Endothelial cell of umbilical vein (primary cell): ENCODE data around the gene KREMEN1. TPM values are rescaled to one million over a fixed set of nuclear protein-coding genes. Genes with fewer than 3 reads are reported as not detected.

Experiments
- BruUV-seq: library from RNA; stranded (reverse); fragments of 400-500 nt; replicated peaks from 2 replicates; lab custom pipeline; 2021; lab: Mats Ljungman, UMichigan
- CTCF ChIA-PET: fragments of 300-600, 350-600 bp; sonication (Branson Sonifier 250); formaldehyde crosslinking; loops from one replicate; lab custom pipeline; 2021; ENCODE audit warnings: antibody characterized with exemption, inconsistent platforms; lab: Charles Lee
- POLR2A ChIA-PET: fragments of 300-600, 350-600 bp; sonication (Branson Sonifier 250); formaldehyde crosslinking; loops from one replicate; lab custom pipeline; 2021; ENCODE audit warnings: antibody characterized with exemption, inconsistent platforms; lab: Charles Lee
- DNase-seq: peaks from one replicate; pipeline ENCODE4 v3.0.0-alpha.2; 2011; ENCODE audit warnings: low read depth, low spot score
- FAIRE-seq: peaks from 2 replicates; lab custom pipeline; 2011; peaks lifted over from hg19 to GRCh38; lab: Jason Lieb, UNC
- H2AFZ ChIP-seq: 2 replicates; pipeline ENCODE4 v1.6.0; 2012; ENCODE audit warnings: low read depth, low read length, control low read depth, inconsistent platforms
- H3K27ac ChIP-seq: 2 replicates; pipeline ENCODE4 v1.5.1; 2011; ENCODE audit warnings: low read depth, mild to moderate bottlenecking, control low read depth, low read length, moderate library complexity; ENCODE audit not compliant: insufficient read depth
- H3K27me3 ChIP-seq, 2 experiments: 2 replicates each; pipeline versions ENCODE4 v1.6.0 to v1.6.1; 2011; ENCODE audit warnings: low read length in 2 of 2, mixed read lengths in 1 of 2; ENCODE audit not compliant: control insufficient read depth in 2 of 2, insufficient read depth in 2 of 2
- H3K36me3 ChIP-seq, 2 experiments: 2 replicates in 1 of 2; 3 replicates in 1 of 2; pipeline ENCODE4 v1.5.1; 2011; ENCODE audit warnings: low read length in 2 of 2, mild to moderate bottlenecking in 1 of 2, moderate library complexity in 1 of 2; ENCODE audit not compliant: control insufficient read depth in 2 of 2, insufficient read depth in 2 of 2; ENCODE audit errors: extremely low read depth in 1 of 2
- H3K4me1 ChIP-seq: 3 replicates; pipeline ENCODE4 v1.5.1; 2011; ENCODE audit warnings: mild to moderate bottlenecking, low read length; ENCODE audit not compliant: control insufficient read depth, insufficient read depth; ENCODE audit errors: extremely low read depth
- H3K4me2 ChIP-seq: 2 replicates; pipeline ENCODE4 v1.6.1; 2011; ENCODE audit warnings: low read length, control low read depth, mixed read lengths; ENCODE audit not compliant: insufficient read depth
- H3K4me3 ChIP-seq, 3 experiments: fragments of 200-600 bp in 1 of 3; sonication (generic), shearing (Covaris generic) in 1 of 3; replicated peaks in 1 of 3; 2 replicates each; pipeline ENCODE4 v1.5.1; 2011 to 2016; ENCODE audit warnings: control low read depth in 3 of 3, low read length in 3 of 3, mild to moderate bottlenecking in 2 of 3, inconsistent platforms in 1 of 3, low read depth in 1 of 3, moderate library complexity in 1 of 3; ENCODE audit not compliant: insufficient read depth in 1 of 3
- H3K79me2 ChIP-seq: 2 replicates; pipeline ENCODE4 v1.6.0; 2012; ENCODE audit warnings: low read length, inconsistent platforms; ENCODE audit not compliant: control insufficient read depth, insufficient read depth
- H3K9ac ChIP-seq: replicated peaks from 2 replicates; pipeline ENCODE3; 2011; ENCODE audit warnings: low read length, control low read depth; ENCODE audit not compliant: insufficient read depth; ENCODE audit errors: extremely low read depth
- H3K9me1 ChIP-seq: replicated peaks from 3 replicates; pipeline ENCODE4 v1.6.0; 2011; ENCODE audit warnings: mild to moderate bottlenecking, low read length; ENCODE audit not compliant: control insufficient read depth, insufficient read depth; ENCODE audit errors: extremely low read depth
- H3K9me3 ChIP-seq: replicated peaks from 2 replicates; pipeline ENCODE4 v1.5.1; 2012; ENCODE audit warnings: low read length, inconsistent platforms; ENCODE audit not compliant: control insufficient read depth, insufficient read depth
- H4K20me1 ChIP-seq: replicated peaks from 2 replicates; pipeline ENCODE3; 2011; ENCODE audit warnings: mild to moderate bottlenecking, low read length; ENCODE audit not compliant: control insufficient read depth, insufficient read depth; ENCODE audit errors: extremely low read depth
- EZH2 ChIP-seq: IDR thresholded peaks from 2 replicates; pipeline ENCODE4 v1.6.1; 2012; ENCODE audit warnings: borderline replicate concordance, low read depth, mild to moderate bottlenecking, moderate library complexity, low read length, inconsistent platforms; ENCODE audit not compliant: severe bottlenecking
- FOS ChIP-seq: IDR thresholded peaks from 2 replicates; pipeline ENCODE4 v1.6.1; 2011; ENCODE audit warnings: mild to moderate bottlenecking, low read length, moderate library complexity, borderline replicate concordance; ENCODE audit not compliant: insufficient read depth
- GATA2 ChIP-seq: IDR thresholded peaks from 2 replicates; pipeline ENCODE4 v1.7.0; 2011; ENCODE audit warnings: low read depth, mild to moderate bottlenecking, moderate library complexity, mixed read lengths, low read length; ENCODE audit not compliant: insufficient read length, insufficient read depth
- JUN ChIP-seq: IDR thresholded peaks from 2 replicates; pipeline ENCODE4 v1.6.1; 2011; ENCODE audit warnings: borderline replicate concordance, low read depth; ENCODE audit not compliant: insufficient read length, insufficient read depth
- MYC ChIP-seq: IDR thresholded peaks from one replicate; pipeline ENCODE4 v1.6.1; 2011; ENCODE audit warnings: mild to moderate bottlenecking, low read depth, low read length
- POLR2A ChIP-seq: IDR thresholded peaks from 2 replicates; pipeline ENCODE4 v1.6.1; 2012; ENCODE audit warnings: low read depth, mild to moderate bottlenecking, control low read depth, low read length
- POLR2AphosphoS5 ChIP-seq: IDR thresholded peaks from 2 replicates; pipeline ENCODE4 v1.6.1; 2012; ENCODE audit warnings: low read depth, mild to moderate bottlenecking, control low read depth, low read length, moderate library complexity; ENCODE audit not compliant: insufficient read depth
- dilution Hi-C: fragments of 300-500 bp; cut with MboI; formaldehyde crosslinking; loops from one replicate; pipeline ENCODE4 v1.15.0; 2019; ENCODE audit warnings: low sequenced_read_pairs; ENCODE audit not compliant: extremely low pct_ligation_motif_present
- intact Hi-C: fragments of 100-400 bp; cut with micrococcal nuclease; formaldehyde crosslinking; loops from one replicate; pipeline ENCODE4 v1.10.0; 2022
- polyA plus RNA-seq, 4 experiments: library from polyadenylated mRNA; depleted of rRNA in 3 of 4; stranded (reverse) in 3 of 4; unstranded in 1 of 4; fragments of >200 nt; gene quantifications; 2 replicates each; pipeline versions ENCODE4 v1.2.1 to v1.2.3, GENCODE V29; 2011 to 2012; ENCODE audit warnings: missing spikeins in 1 of 4
- total RNA-seq: library from RNA; stranded (reverse); gene quantifications from 2 replicates; pipeline ENCODE4 v1.2.3, GENCODE V29; 2021
- TF ChIP-seq, protein P1 (sequence below): IDR thresholded peaks from 2 replicates; pipeline ENCODE4 v1.6.1; 2011; ENCODE audit not compliant: insufficient read depth, insufficient read length
- TF ChIP-seq, protein P2 (sequence below), 2 donors: IDR thresholded peaks; 1 replicate in 1 of 2; 2 replicates in 1 of 2; pipeline ENCODE4 v1.5.1; 2011; ENCODE audit warnings: low read length in 2 of 2, mild to moderate bottlenecking in 2 of 2, moderate library complexity in 2 of 2, control low read depth in 1 of 2, inconsistent platforms in 1 of 2, low read depth in 1 of 2; ENCODE audit not compliant: insufficient read depth in 1 of 2; ENCODE audit errors: extremely low read depth in 1 of 2

Gene KREMEN1
- total and polyA plus RNA-seq, 2 donors (not counting 3 experiments of a cell fraction or from before 2014, with no cell fraction given): 0.58 to 1.1 TPM

DNA sequence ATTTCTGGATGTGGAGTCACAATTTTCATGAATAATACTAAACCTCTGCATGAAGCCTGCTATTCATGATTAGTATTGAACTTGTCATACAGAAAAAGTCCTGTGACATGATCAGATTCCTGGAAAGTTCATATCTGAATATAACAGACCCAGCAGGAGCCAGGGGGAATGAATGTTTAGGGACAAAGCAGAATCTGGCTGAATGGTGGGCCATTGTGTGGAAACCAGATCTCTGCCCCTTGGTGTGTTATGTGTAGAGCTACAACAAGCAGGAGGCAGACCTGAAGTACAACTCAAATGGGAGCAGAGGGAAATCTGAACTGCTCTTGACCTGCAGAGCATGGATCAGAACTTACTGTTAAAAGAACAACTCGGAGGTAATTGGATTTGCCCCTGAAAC, 30.3 kb downstream of the KREMEN1 start:
- ChIA-PET CTCF (interaction anchor here (1.4 to 1.5 kb wide), 2 partner anchors 29 to 502 kb away, joined by 3 to 4 read pairs; no protein-coding TSS in a partner anchor), POLR2A (no interaction called here)
- no peak overlapping the region for H3K4me2 ChIP-seq
- no peak overlapping the region for H2AFZ ChIP-seq
- peaks cover 0 to 4% of the 10 kb centered on the region in 2 experiments for H3K27me3 ChIP-seq
- H3K9me1 ChIP-seq: no peaks in the 10 kb centered on the region
- H3K9ac ChIP-seq: no peak overlapping the region
- H3K9me3 ChIP-seq: no peaks in the 10 kb centered on the region
- H3K4me1 ChIP-seq: no peaks in the 10 kb centered on the region
- no peak overlapping the region for H3K4me3 ChIP-seq
- H4K20me1 ChIP-seq: no peaks in the 10 kb centered on the region
- no TSS peak for BruUV-seq
- FAIRE-seq: no peak
- TF ChIP-seq JUN: no peak
- TF ChIP-seq GATA2: no peak
- TF ChIP-seq POLR2A: no peak
- no peak for TF ChIP-seq FOS
- TF ChIP-seq EZH2: no peak
- TF ChIP-seq, protein P1, sequence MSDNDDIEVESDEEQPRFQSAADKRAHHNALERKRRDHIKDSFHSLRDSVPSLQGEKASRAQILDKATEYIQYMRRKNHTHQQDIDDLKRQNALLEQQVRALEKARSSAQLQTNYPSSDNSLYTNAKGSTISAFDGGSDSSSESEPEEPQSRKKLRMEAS: no peak
- TF ChIP-seq, protein P2, sequence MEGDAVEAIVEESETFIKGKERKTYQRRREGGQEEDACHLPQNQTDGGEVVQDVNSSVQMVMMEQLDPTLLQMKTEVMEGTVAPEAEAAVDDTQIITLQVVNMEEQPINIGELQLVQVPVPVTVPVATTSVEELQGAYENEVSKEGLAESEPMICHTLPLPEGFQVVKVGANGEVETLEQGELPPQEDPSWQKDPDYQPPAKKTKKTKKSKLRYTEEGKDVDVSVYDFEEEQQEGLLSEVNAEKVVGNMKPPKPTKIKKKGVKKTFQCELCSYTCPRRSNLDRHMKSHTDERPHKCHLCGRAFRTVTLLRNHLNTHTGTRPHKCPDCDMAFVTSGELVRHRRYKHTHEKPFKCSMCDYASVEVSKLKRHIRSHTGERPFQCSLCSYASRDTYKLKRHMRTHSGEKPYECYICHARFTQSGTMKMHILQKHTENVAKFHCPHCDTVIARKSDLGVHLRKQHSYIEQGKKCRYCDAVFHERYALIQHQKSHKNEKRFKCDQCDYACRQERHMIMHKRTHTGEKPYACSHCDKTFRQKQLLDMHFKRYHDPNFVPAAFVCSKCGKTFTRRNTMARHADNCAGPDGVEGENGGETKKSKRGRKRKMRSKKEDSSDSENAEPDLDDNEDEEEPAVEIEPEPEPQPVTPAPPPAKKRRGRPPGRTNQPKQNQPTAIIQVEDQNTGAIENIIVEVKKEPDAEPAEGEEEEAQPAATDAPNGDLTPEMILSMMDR (IDR thresholded peaks at IDR 0.05; ENCODE audit: extremely low read depth in 1 of 2, insufficient read depth in 1 of 2, low read depth in 1 of 2, low read length in 2 of 2): no peak
- no peak for TF ChIP-seq POLR2AphosphoS5
- no peak for TF ChIP-seq MYC
- no peaks in the 10 kb centered on the region for H3K36me3 ChIP-seq
- DNase-seq: no peak
- H3K79me2 ChIP-seq: no peaks in the 10 kb centered on the region
- H3K27ac ChIP-seq: no peak overlapping the region
- intact Hi-C loops: no loop called here
- dilution Hi-C loops: no loop called here
